HL-60/S4 (cell line): Measurements from ENCODE around the gene PITX1.

Experiments used
- in situ Hi-C: fragments of 300-500 bp; cut with MboI; formaldehyde crosslinking; loops from 2 replicates; pipeline ENCODE4 v1.14.3; 2022; ENCODE audit warnings: low sequenced_read_pairs

Gene PITX1

GRCh38 chr5:135030123-135030955, 3.7 kb downstream of the PITX1 start:
- in situ Hi-C loops, result no loop called here

- in situ Hi-C loops, result no loop called here
Measured at GRCh38 chr5:135029477-135030122, 4.4 kb downstream of the PITX1 start.

GRCh38 chr5:135028791-135029476, 5.1 kb downstream of the PITX1 start:
- in situ Hi-C loops, result no loop called here

GRCh38 chr5:135027697-135028615, 6.1 kb downstream of the PITX1 start:
- in situ Hi-C loops, result no loop called here

GRCh38 chr5:135027266-135027696, 6.7 kb downstream of the PITX1 start:
- in situ Hi-C loops, result no loop called here

- in situ Hi-C loops, result no loop called here
Measured at GRCh38 chr5:135026645-135027265, 7.3 kb downstream of the PITX1 start.

GRCh38 chr5:135025730-135026644, 8.0 kb downstream of the PITX1 start:
- in situ Hi-C loops, result no loop called here

- in situ Hi-C loops, result no loop called here
Measured at GRCh38 chr5:135024956-135025729, 8.9 kb downstream of the PITX1 start.

GRCh38 chr5:135020111-135020895, 13.7 kb downstream of the PITX1 start:
- in situ Hi-C loops, result no loop called here

- in situ Hi-C loops, result no loop called here
Measured at GRCh38 chr5:135019314-135019713, 14.7 kb downstream of the PITX1 start.

- in situ Hi-C loops, result no loop called here
Measured at GRCh38 chr5:135018457-135018856, 15.6 kb downstream of the PITX1 start.

GRCh38 chr5:135016861-135017290, 17.2 kb downstream of the PITX1 start:
- in situ Hi-C loops, result no loop called here

- in situ Hi-C loops, result no loop called here
Measured at GRCh38 chr5:135015942-135016341, 18.1 kb downstream of the PITX1 start.

- in situ Hi-C loops, result no loop called here
Measured at GRCh38 chr5:135013947-135014570, 20.0 kb downstream of the PITX1 start.

GRCh38 chr5:135013445-135013844, 20.6 kb downstream of the PITX1 start:
- in situ Hi-C loops, result no loop called here

GRCh38 chr5:135012951-135013391, 21.1 kb downstream of the PITX1 start:
- in situ Hi-C loops, result no loop called here

- in situ Hi-C loops, result no loop called here
Measured at GRCh38 chr5:135012033-135012588, 21.9 kb downstream of the PITX1 start.
